Caco-2 (cell line): ENCODE data around the gene PRR15L. TPM values are rescaled to one million over a fixed set of nuclear protein-coding genes. Genes with fewer than 3 reads are reported as not detected.

Experiments used
- BruUV-seq: library from RNA; stranded (reverse); fragments of 400-500 nt; replicated peaks from 2 replicates; lab custom pipeline; 2021; lab: Mats Ljungman, UMichigan
- CTCF ChIA-PET: fragments of 300-600 bp; sonication (Branson Sonifier 250); formaldehyde crosslinking; loops from one replicate; lab custom pipeline; 2022; ENCODE audit warnings: antibody characterized with exemption; lab: Charles Lee
- POLR2A ChIA-PET: fragments of 300-600 bp; sonication (Branson Sonifier 250); formaldehyde crosslinking; loops from one replicate; lab custom pipeline; 2022; ENCODE audit warnings: antibody characterized with exemption; lab: Charles Lee
- DNase-seq, 2 experiments: peaks; one replicate each; pipeline versions ENCODE4 v3.0.0 to v3.0.0-alpha.2; 2020 to 2022
- H3K27me3 ChIP-seq: replicated peaks from 2 replicates; pipeline ENCODE4 v1.6.0; 2011; ENCODE audit warnings: low read length; ENCODE audit not compliant: control insufficient read depth, insufficient read depth
- H3K36me3 ChIP-seq: 2 replicates; pipeline ENCODE4 v1.5.1; 2011; ENCODE audit warnings: low read length; ENCODE audit not compliant: control insufficient read depth, insufficient read depth
- H3K4me1 ChIP-seq: fragments of 250-450 bp; sonication (Bioruptor Pico); 2 replicates; pipeline ENCODE4 v1.5.1; 2020; ENCODE audit warnings: mild to moderate bottlenecking
- H3K4me3 ChIP-seq: 2 replicates; pipeline ENCODE4 v1.5.1; 2011; ENCODE audit warnings: low read depth, mild to moderate bottlenecking, control low read depth, low read length
- H3K9me3 ChIP-seq: fragments of 250-450 bp; sonication (Bioruptor Pico); 2 replicates; pipeline ENCODE4 v1.5.1; 2020; ENCODE audit warnings: mild to moderate bottlenecking, moderate library complexity
- H3K27ac Mint-ChIP-seq: one replicate; pipeline ENCODE4 v1.8.0; 2022; ENCODE audit warnings: mixed read lengths; ENCODE audit not compliant: unreplicated experiment
- H3K27me3 Mint-ChIP-seq: one replicate; pipeline ENCODE4 v1.8.0; 2022; ENCODE audit warnings: mixed read lengths; ENCODE audit not compliant: insufficient read depth, unreplicated experiment
- H3K36me3 Mint-ChIP-seq: one replicate; pipeline ENCODE4 v1.8.0; 2022; ENCODE audit warnings: mild to moderate bottlenecking, mixed read lengths; ENCODE audit not compliant: insufficient read depth, unreplicated experiment
- H3K4me1 Mint-ChIP-seq: one replicate; pipeline ENCODE4 v1.8.0; 2022; ENCODE audit warnings: low read depth, mixed read lengths; ENCODE audit not compliant: unreplicated experiment
- H3K4me3 Mint-ChIP-seq: one replicate; pipeline ENCODE4 v1.8.0; 2022; ENCODE audit warnings: mild to moderate bottlenecking, moderate library complexity, mixed read lengths; ENCODE audit not compliant: unreplicated experiment
- H3K9me3 Mint-ChIP-seq: one replicate; pipeline ENCODE4 v1.8.0; 2022; ENCODE audit warnings: mixed read lengths; ENCODE audit not compliant: unreplicated experiment
- intact Hi-C: fragments of 100-400 bp; cut with micrococcal nuclease; formaldehyde crosslinking; loops from one replicate; pipeline ENCODE4 v1.10.0; 2022; ENCODE audit not compliant: unreplicated experiment
- total RNA-seq: library from RNA; stranded (reverse); gene quantifications from 2 replicates; pipeline ENCODE4 v1.2.3, GENCODE V29; 2022
- TF ChIP-seq, protein P1 (sequence below), 2 experiments: fragments of 200-600 bp in 1 of 2; IDR thresholded peaks; 1 replicate in 1 of 2; 2 replicates in 1 of 2; pipeline versions ENCODE4 v1.5.1 to v1.8.0; 2011 to 2022; ENCODE audit warnings: antibody characterized with exemption in 1 of 2, control low read depth in 1 of 2, inconsistent platforms in 1 of 2, low read depth in 1 of 2, low read length in 1 of 2, mild to moderate bottlenecking in 1 of 2, moderate library complexity in 1 of 2; ENCODE audit not compliant: insufficient read depth in 1 of 2, severe bottlenecking in 1 of 2, unreplicated experiment in 1 of 2

Gene PRR15L
- total RNA-seq, 1 experiment from 2014 or later = 24.3 TPM

DNA sequence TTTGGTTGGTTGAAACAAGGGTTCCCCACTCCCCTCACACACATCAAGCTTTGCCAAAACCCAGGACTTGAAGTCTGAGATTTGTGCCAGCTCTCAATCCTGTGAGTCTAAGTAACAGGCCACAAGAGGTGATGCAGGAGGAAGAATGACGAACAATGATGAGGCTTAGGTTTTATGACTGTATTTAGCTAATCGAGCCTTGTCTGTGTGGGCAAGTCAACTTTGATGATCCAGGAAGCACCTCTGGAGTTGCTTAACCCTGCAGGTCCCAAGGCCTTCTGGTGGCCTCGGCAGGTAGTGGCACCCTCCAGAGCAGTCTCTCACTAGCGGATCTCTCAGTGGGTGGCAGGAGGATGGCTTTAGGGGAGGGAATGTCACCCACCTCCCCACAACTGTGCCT lies 41.9 kb upstream of the PRR15L start:
- BruUV-seq = no TSS peak
- Mint-ChIP-seq H3K27me3 (no peaks in the 10 kb centered on the region), H3K9me3 (no peaks in the 10 kb centered on the region), H3K4me3 (no peak overlapping the region), H3K4me1 (peaks cover 11% of the 10 kb centered on the region), H3K27ac (no peak overlapping the region), H3K36me3 (no peaks in the 10 kb centered on the region)
- H3K4me1 ChIP-seq = peaks cover 9% of the 10 kb centered on the region
- no peaks in the 10 kb centered on the region for H3K36me3 ChIP-seq
- peak in 1 of 2 experiments; percentile 47 for DNase-seq
- CTCF ChIA-PET = interaction anchor here (0.6 to 2.5 kb wide), 9 partner anchors 11 to 780 kb away, joined by 3 to 9 read pairs (median 4); partner anchors contain the start of genes CDK5RAP3 and PNPO
- H3K27me3 ChIP-seq = no peaks in the 10 kb centered on the region
- H3K9me3 ChIP-seq = no peaks in the 10 kb centered on the region
- H3K4me3 ChIP-seq = no peak overlapping the region
- POLR2A ChIA-PET = interaction anchor here (0.5 to 1.4 kb wide), 3 partner anchors 29 to 160 kb away, joined by 3 to 6 read pairs (median 4); no protein-coding TSS in a partner anchor
- TF ChIP-seq, protein P1, sequence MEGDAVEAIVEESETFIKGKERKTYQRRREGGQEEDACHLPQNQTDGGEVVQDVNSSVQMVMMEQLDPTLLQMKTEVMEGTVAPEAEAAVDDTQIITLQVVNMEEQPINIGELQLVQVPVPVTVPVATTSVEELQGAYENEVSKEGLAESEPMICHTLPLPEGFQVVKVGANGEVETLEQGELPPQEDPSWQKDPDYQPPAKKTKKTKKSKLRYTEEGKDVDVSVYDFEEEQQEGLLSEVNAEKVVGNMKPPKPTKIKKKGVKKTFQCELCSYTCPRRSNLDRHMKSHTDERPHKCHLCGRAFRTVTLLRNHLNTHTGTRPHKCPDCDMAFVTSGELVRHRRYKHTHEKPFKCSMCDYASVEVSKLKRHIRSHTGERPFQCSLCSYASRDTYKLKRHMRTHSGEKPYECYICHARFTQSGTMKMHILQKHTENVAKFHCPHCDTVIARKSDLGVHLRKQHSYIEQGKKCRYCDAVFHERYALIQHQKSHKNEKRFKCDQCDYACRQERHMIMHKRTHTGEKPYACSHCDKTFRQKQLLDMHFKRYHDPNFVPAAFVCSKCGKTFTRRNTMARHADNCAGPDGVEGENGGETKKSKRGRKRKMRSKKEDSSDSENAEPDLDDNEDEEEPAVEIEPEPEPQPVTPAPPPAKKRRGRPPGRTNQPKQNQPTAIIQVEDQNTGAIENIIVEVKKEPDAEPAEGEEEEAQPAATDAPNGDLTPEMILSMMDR (IDR thresholded peaks at IDR 0.05; ENCODE audit: insufficient read depth in 1 of 2, low read depth in 1 of 2, low read length in 1 of 2, severe bottlenecking in 1 of 2, unreplicated experiment in 1 of 2) = peak in 1 of 2 experiments; percentile 46
- intact Hi-C loops = no loop called here

DNA sequence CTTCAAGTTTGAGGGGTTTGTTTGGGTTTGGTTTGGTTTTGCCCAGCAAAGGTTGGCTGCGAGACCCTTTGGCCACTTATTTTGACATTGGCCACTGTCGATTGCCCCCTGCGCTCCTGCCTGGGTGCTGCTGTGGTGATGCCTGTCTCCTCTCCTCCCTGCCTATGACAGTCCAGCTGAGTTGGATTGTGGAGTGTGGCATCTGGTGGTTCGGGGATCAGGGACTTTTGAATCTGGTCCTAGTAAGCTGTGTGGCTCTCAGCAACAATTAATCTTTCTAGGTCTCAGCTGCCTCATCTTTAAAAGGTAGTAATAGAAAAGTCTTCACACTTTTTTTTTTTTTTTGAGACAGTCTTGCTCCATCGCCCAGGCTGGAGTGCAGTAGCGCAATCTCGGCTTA lies 40.4 kb upstream of the PRR15L start:
- peaks cover 11% of the 10 kb centered on the region for H3K4me1 Mint-ChIP-seq
- no peak overlapping the region for H3K4me3 Mint-ChIP-seq

DNA sequence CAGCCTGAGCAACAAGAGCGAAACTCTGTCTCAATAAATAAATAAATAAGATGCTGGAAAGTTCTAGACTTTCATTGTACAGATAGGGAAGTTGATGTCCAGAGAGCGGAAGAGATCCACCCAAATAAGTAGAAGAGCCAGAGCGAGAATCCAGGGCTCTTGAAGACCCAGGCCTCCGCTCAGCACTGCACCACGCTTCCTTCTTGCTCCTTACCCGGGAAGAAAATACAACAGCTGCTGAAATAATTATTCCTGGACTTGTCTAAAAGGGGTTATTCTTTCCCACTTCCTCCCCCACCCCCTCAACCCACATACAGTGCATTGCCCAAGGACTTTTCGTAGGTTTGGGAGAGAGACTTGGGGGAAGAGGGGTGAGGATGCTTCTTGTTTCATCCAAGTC lies 39.9 kb upstream of the PRR15L start:
- Histone ChIP-seq H3K9me3 (no peaks in the 10 kb centered on the region), H3K27me3 (no peaks in the 10 kb centered on the region), H3K36me3 (no peaks in the 10 kb centered on the region), H3K4me3 (no peak overlapping the region), H3K4me1 (peaks cover 5% of the 10 kb centered on the region)
- no peaks in the 10 kb centered on the region for H3K9me3 Mint-ChIP-seq
- DNase-seq = no peak
- peaks cover 6% of the 10 kb centered on the region for H3K4me1 Mint-ChIP-seq
- BruUV-seq = no TSS peak
- intact Hi-C loops = loop anchor here (2.0 kb wide), 1 partner anchor 13 kb away; no protein-coding TSS in a partner anchor
- no peak overlapping the region for H3K4me3 Mint-ChIP-seq
- no peak overlapping the region for H3K27ac Mint-ChIP-seq
- TF ChIP-seq, protein P1 (IDR thresholded peaks at IDR 0.05; ENCODE audit: insufficient read depth in 1 of 2, low read depth in 1 of 2, low read length in 1 of 2, severe bottlenecking in 1 of 2, unreplicated experiment in 1 of 2) = no peak
- ChIA-PET CTCF (interaction anchor here (0.6 to 1.7 kb wide), 2 partner anchors 13 to 51 kb away, joined by 3 to 8 read pairs; no protein-coding TSS in a partner anchor), POLR2A (no interaction called here)
- H3K36me3 Mint-ChIP-seq = no peaks in the 10 kb centered on the region
- peaks cover 2% of the 10 kb centered on the region for H3K27me3 Mint-ChIP-seq

More for the DNA sequence above, 40.4 kb upstream of the PRR15L start:
- no peaks in the 10 kb centered on the region for H3K9me3 Mint-ChIP-seq
- H3K27me3 ChIP-seq = no peaks in the 10 kb centered on the region
- H3K36me3 Mint-ChIP-seq = no peaks in the 10 kb centered on the region
- H3K27me3 Mint-ChIP-seq = peaks cover 2% of the 10 kb centered on the region
- no TSS peak for BruUV-seq
- H3K36me3 ChIP-seq = no peaks in the 10 kb centered on the region
- TF ChIP-seq, protein P1 (IDR thresholded peaks at IDR 0.05; ENCODE audit: insufficient read depth in 1 of 2, low read depth in 1 of 2, low read length in 1 of 2, severe bottlenecking in 1 of 2, unreplicated experiment in 1 of 2) = no peak
- CTCF ChIA-PET = interaction anchor here (0.6 to 2.5 kb wide), 4 partner anchors 14 to 51 kb away, joined by 3 to 9 read pairs (median 8); partner anchors contain the start of gene CDK5RAP3
- DNase-seq = no peak
- H3K4me1 ChIP-seq = peaks cover 9% of the 10 kb centered on the region
- POLR2A ChIA-PET = no interaction called here
- no peak overlapping the region for H3K27ac Mint-ChIP-seq
- no peak overlapping the region for H3K4me3 ChIP-seq
- intact Hi-C loops = no loop called here
- H3K9me3 ChIP-seq = no peaks in the 10 kb centered on the region
